Neural cell (in vitro differentiated cells): ENCODE results near the gene ADAP2.

Experiments used
- EP300 ChIP-seq: fragments of 450-650 bp; conservative IDR thresholded peaks from 2 replicates; pipeline ENCODE4 v1.6.1; 2014; ENCODE audit warnings: antibody characterized with exemption, mild to moderate bottlenecking, moderate library complexity; ENCODE audit not compliant: poor library complexity, severe bottlenecking
- EZH2 ChIP-seq: fragments of 200-600, 300-800 bp; shearing (Covaris generic), sonication (generic); IDR thresholded peaks from 2 replicates; pipeline ENCODE4 v1.6.1; 2014; ENCODE audit warnings: antibody characterized with exemption, low read length, borderline replicate concordance, mild to moderate bottlenecking; ENCODE audit not compliant: insufficient read depth, poor library complexity, severe bottlenecking
- POLR2AphosphoS5 ChIP-seq: IDR thresholded peaks from 2 replicates; pipeline ENCODE4 v1.6.1; 2012
- RAD21 ChIP-seq: fragments of 450-650 bp; conservative IDR thresholded peaks from 2 replicates; pipeline ENCODE4 v1.6.1; 2014; ENCODE audit warnings: antibody characterized with exemption, mild to moderate bottlenecking, moderate library complexity
- SMC3 ChIP-seq: fragments of 450-650 bp; conservative IDR thresholded peaks from 2 replicates; pipeline ENCODE4 v1.6.1; 2014; ENCODE audit warnings: antibody characterized with exemption, mild to moderate bottlenecking, moderate library complexity; ENCODE audit not compliant: poor library complexity
- TF ChIP-seq, protein P1 (sequence below): fragments of 450-650 bp; IDR thresholded peaks from 2 replicates; pipeline ENCODE4 v1.5.1; 2014; ENCODE audit warnings: antibody characterized with exemption, mild to moderate bottlenecking, moderate library complexity; ENCODE audit not compliant: poor library complexity, severe bottlenecking

DNA sequence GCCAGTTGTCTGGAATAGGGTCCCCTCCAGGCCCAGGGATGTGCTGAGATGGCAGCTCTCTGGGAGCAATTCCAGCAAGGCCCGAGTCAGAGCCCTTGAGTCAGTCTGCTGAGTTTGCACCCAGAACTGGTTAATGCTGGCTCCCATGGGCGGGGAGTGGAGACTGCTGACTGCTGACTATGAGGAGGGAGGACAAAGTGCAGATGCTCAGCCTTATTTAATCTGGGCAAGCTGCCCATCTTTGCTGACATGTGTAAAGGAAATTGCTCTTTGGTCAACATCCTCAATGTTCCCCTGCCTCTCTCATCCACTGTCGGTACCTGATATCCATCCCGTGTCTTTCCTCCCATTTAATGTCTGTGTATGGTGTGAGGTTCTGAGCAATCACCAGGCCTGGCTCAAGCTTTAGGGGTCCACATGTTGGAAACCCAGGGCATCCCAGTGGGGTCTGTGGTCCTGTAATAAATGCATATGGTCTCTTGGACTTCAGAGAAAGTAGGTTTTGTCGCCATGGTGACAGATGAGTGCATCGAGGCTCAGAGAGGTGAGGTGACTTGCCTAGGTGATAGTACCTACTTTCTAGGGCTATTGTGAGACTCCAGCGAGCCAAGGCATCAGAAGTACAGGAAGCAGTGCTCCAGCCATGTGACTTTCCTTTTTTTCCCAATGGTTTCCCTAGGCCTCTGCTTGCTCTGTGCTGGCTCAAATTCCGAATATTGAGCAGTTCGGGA lies 29.1 kb downstream of the ADAP2 start:
- TF ChIP-seq, protein P1, sequence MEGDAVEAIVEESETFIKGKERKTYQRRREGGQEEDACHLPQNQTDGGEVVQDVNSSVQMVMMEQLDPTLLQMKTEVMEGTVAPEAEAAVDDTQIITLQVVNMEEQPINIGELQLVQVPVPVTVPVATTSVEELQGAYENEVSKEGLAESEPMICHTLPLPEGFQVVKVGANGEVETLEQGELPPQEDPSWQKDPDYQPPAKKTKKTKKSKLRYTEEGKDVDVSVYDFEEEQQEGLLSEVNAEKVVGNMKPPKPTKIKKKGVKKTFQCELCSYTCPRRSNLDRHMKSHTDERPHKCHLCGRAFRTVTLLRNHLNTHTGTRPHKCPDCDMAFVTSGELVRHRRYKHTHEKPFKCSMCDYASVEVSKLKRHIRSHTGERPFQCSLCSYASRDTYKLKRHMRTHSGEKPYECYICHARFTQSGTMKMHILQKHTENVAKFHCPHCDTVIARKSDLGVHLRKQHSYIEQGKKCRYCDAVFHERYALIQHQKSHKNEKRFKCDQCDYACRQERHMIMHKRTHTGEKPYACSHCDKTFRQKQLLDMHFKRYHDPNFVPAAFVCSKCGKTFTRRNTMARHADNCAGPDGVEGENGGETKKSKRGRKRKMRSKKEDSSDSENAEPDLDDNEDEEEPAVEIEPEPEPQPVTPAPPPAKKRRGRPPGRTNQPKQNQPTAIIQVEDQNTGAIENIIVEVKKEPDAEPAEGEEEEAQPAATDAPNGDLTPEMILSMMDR, result no peak
- no peak for TF ChIP-seq RAD21
- TF ChIP-seq EP300, result no peak
- no peak for TF ChIP-seq POLR2AphosphoS5
- no peak for TF ChIP-seq EZH2
- TF ChIP-seq SMC3, result no peak
